WTC11 (cell line): ENCODE measurements around the gene CCNG1. TPM values are rescaled to one million over a fixed set of nuclear protein-coding genes. Genes with fewer than 3 reads are reported as not detected.

Source experiments
- ATAC-seq: fragments of 200-7000 bp; cut with Tn5 transposase; 2 replicates; pipeline ENCODE4 v1.10.0; 2021; ENCODE audit warnings: mild to moderate bottlenecking, moderate library complexity
- CTCF ChIA-PET: fragments of 300-600 bp; sonication (Branson Sonifier 250); formaldehyde crosslinking; loops from one replicate; lab custom pipeline; 2021; ENCODE audit warnings: antibody characterized with exemption; lab: Charles Lee
- POLR2A ChIA-PET: fragments of 350-600 bp; sonication (Branson Sonifier 250); formaldehyde crosslinking; loops from one replicate; lab custom pipeline; 2021; ENCODE audit warnings: antibody characterized with exemption; lab: Charles Lee
- DNase-seq: peaks from one replicate; pipeline ENCODE4 v3.0.0; 2021; ENCODE audit warnings: low spot score
- H3K27ac Mint-ChIP-seq: 2 replicates; pipeline ENCODE4 v1.8.0; 2021; ENCODE audit warnings: mixed read lengths
- H3K27me3 Mint-ChIP-seq: 2 replicates; pipeline ENCODE4 v1.8.0; 2021; ENCODE audit warnings: low read depth, mild to moderate bottlenecking, moderate library complexity, mixed read lengths
- H3K36me3 Mint-ChIP-seq: 2 replicates; pipeline ENCODE4 v1.8.0; 2021; ENCODE audit warnings: mixed read lengths
- H3K4me1 Mint-ChIP-seq: 2 replicates; pipeline ENCODE4 v1.8.0; 2022; ENCODE audit warnings: mixed read lengths
- H3K4me3 Mint-ChIP-seq: 2 replicates; pipeline ENCODE4 v1.8.0; 2021; ENCODE audit warnings: mild to moderate bottlenecking, moderate library complexity, mixed read lengths
- H3K9me3 Mint-ChIP-seq: 2 replicates; pipeline ENCODE4 v1.8.0; 2021; ENCODE audit warnings: mixed read lengths
- AR ChIP-seq: fragments of 250-450 bp; sonication (Bioruptor Pico); IDR thresholded peaks from 2 replicates; pipeline ENCODE4 v1.9.0; 2021; ENCODE audit warnings: mild to moderate bottlenecking
- CREM ChIP-seq: sonication (generic); formaldehyde crosslinking; IDR thresholded peaks from 2 replicates; pipeline ENCODE4 v1.8.1; 2022; ENCODE audit warnings: mild to moderate bottlenecking, missing genetic modification reagents, moderate library complexity
- CTCF ChIP-seq: fragments of 200-600 bp; IDR thresholded peaks from 2 replicates; pipeline ENCODE4 v1.8.0; 2022; ENCODE audit warnings: antibody characterized with exemption
- E2F4 ChIP-seq: sonication (generic); formaldehyde crosslinking; IDR thresholded peaks from 2 replicates; pipeline ENCODE4 v1.8.1; 2022; ENCODE audit warnings: low read depth, mild to moderate bottlenecking, moderate library complexity, missing genetic modification reagents, borderline replicate concordance
- ETV6 ChIP-seq: sonication (generic); formaldehyde crosslinking; IDR thresholded peaks from 2 replicates; pipeline ENCODE4 v1.8.1; 2022; ENCODE audit warnings: mild to moderate bottlenecking, missing genetic modification reagents
- MYBL2 ChIP-seq: sonication (generic); formaldehyde crosslinking; IDR thresholded peaks from 2 replicates; pipeline ENCODE4 v1.8.1; 2023; ENCODE audit warnings: mild to moderate bottlenecking, moderate library complexity, missing genetic modification reagents
- PRRX2 ChIP-seq: fragments of 250-450 bp; sonication (Bioruptor Pico); IDR thresholded peaks from 2 replicates; pipeline ENCODE4 v1.8.0; 2021; ENCODE audit warnings: mild to moderate bottlenecking
- TCF7 ChIP-seq: sonication (generic); formaldehyde crosslinking; IDR thresholded peaks from 2 replicates; pipeline ENCODE4 v1.8.0; 2022; ENCODE audit warnings: mild to moderate bottlenecking, low read depth, missing genetic modification reagents, moderate library complexity
- USF1 ChIP-seq: sonication (generic); formaldehyde crosslinking; IDR thresholded peaks from 2 replicates; pipeline ENCODE4 v1.8.0; 2022; ENCODE audit warnings: mild to moderate bottlenecking, missing genetic modification reagents
- USF2 ChIP-seq: sonication (generic); formaldehyde crosslinking; IDR thresholded peaks from 2 replicates; pipeline ENCODE4 v1.8.1; 2023; ENCODE audit warnings: mild to moderate bottlenecking, missing genetic modification reagents, moderate library complexity
- ZBTB43 ChIP-seq: sonication (generic); formaldehyde crosslinking; IDR thresholded peaks from 2 replicates; pipeline ENCODE4 v1.8.1; 2023; ENCODE audit warnings: mild to moderate bottlenecking, missing genetic modification reagents
- ZNF219 ChIP-seq: sonication (generic); formaldehyde crosslinking; IDR thresholded peaks from 2 replicates; pipeline ENCODE4 v1.8.0; 2023; ENCODE audit warnings: missing genetic modification reagents, mild to moderate bottlenecking, borderline replicate concordance
- ZNF232 ChIP-seq: sonication (generic); formaldehyde crosslinking; IDR thresholded peaks from 2 replicates; pipeline ENCODE4 v1.8.0; 2022; ENCODE audit warnings: mild to moderate bottlenecking, missing genetic modification reagents
- ZNF425 ChIP-seq: fragments of 250-450 bp; sonication (Bioruptor Pico); conservative IDR thresholded peaks from 2 replicates; pipeline ENCODE4 v1.9.0; 2021; ENCODE audit warnings: mild to moderate bottlenecking
- total RNA-seq: library from RNA; stranded (reverse); gene quantifications from 3 replicates; pipeline ENCODE4 v1.2.3, GENCODE V29; 2021

CCNG1 gene
- total RNA-seq, 1 experiment from 2014 or later: 433 TPM

- peak; percentile 59 for TF ChIP-seq USF1
- no peak for TF ChIP-seq TCF7 (CRISPR knock-in tag)
- TF ChIP-seq CTCF: no peak
- TF ChIP-seq ZNF232 (CRISPR knock-in tag): peak; percentile 34; the same call in 1 of the 2 replicates
- TF ChIP-seq ZNF219 (CRISPR knock-in tag): peak; percentile 79; the same call in 1 of the 2 replicates
- 0 out of 2 replicates have a peak, but pooled peaks have one; percentile 32 for TF ChIP-seq USF2 (CRISPR knock-in tag)
Observed at GRCh38 chr5:163459819-163460561, 22.6 kb downstream of the CCNG1 start, which contains the start of gene NUDCD2 (continued).

- peak within 1 kb of the TSS; percentile 99 for H3K4me3 Mint-ChIP-seq
- H3K27me3 Mint-ChIP-seq: peaks cover 3% of the 10 kb centered on the region
- DNase-seq: no peak
- no peaks in the 10 kb centered on the region for H3K9me3 Mint-ChIP-seq
- peaks cover 33% of the 10 kb centered on the region for H3K36me3 Mint-ChIP-seq
- peaks cover 28% of the 10 kb centered on the region for H3K4me1 Mint-ChIP-seq
- H3K27ac Mint-ChIP-seq: peak within 1 kb of the TSS; percentile 100
- ChIA-PET POLR2A (interaction anchor here (0.6 to 5.0 kb wide), 12 partner anchors 10 to 1011 kb away, joined by 3 to 77 read pairs (median 4); partner anchors contain the start of genes CCNG1 and MAT2B), CTCF (interaction anchor here (0.7 to 2.5 kb wide), 5 partner anchors 23 to 105 kb away, joined by 3 to 11 read pairs (median 6); partner anchors contain the start of gene CCNG1)
- peak; percentile 5 for ATAC-seq
- TF ChIP-seq E2F4 (CRISPR knock-in tag): 0 out of 2 replicates have a peak, but pooled peaks have one; percentile 19
- TF ChIP-seq CTCF: no peak
- TF ChIP-seq AR (CRISPR knock-in tag): peak; percentile 55; the same call in 1 of the 2 replicates
- peak; percentile 40; the same call in 1 of the 2 replicates for TF ChIP-seq ZBTB43
- TF ChIP-seq ETV6: peak; percentile 68; the same call in 1 of the 2 replicates
- TF ChIP-seq ZNF425: no peak
- TF ChIP-seq CREM (CRISPR knock-in tag): 0 out of 2 replicates have a peak, but pooled peaks have one; percentile 5
- TF ChIP-seq PRRX2: no peak
- peak; percentile 96 for TF ChIP-seq MYBL2 (CRISPR knock-in tag)
Observed at GRCh38 chr5:163460562-163461171, 23.3 kb downstream of the CCNG1 start, which contains the start of gene HMMR. TSS of gene HMMR (plus strand) at chr5:163460632. CDS start at chr5:163460693, 61 bp downstream.
